GM12872 (cell line): ENCODE measurements around the gene PIGO.
A peak's percentile ranks its signal among the peaks of the same experiment; 100 is the strongest.

Source experiments
- TF ChIP-seq, protein P1 (sequence below): IDR thresholded peaks from 3 replicates; pipeline ENCODE4 v1.5.1; 2011; ENCODE audit warnings: low read depth, mild to moderate bottlenecking, low read length, moderate library complexity; ENCODE audit not compliant: insufficient read depth

PIGO gene

DNA sequence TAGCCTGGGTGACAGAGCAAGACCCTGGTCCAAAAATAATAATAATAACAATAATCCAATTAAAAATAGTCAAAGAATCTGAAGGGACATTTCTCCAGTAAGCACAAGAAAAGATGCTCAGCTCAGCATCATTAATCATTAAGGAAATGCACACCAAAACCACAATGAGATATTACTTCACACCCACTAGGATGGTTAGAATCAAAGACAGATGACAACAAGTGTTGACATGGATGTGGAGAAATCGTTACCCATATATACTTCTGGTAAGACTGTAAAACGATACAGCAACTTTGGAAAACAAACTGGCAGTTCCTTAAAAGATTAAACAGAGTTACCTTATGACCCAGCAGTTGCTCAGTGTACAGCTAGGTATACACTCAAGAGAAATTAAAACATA is 11.3 kb downstream of the PIGO start:
- TF ChIP-seq, protein P1, sequence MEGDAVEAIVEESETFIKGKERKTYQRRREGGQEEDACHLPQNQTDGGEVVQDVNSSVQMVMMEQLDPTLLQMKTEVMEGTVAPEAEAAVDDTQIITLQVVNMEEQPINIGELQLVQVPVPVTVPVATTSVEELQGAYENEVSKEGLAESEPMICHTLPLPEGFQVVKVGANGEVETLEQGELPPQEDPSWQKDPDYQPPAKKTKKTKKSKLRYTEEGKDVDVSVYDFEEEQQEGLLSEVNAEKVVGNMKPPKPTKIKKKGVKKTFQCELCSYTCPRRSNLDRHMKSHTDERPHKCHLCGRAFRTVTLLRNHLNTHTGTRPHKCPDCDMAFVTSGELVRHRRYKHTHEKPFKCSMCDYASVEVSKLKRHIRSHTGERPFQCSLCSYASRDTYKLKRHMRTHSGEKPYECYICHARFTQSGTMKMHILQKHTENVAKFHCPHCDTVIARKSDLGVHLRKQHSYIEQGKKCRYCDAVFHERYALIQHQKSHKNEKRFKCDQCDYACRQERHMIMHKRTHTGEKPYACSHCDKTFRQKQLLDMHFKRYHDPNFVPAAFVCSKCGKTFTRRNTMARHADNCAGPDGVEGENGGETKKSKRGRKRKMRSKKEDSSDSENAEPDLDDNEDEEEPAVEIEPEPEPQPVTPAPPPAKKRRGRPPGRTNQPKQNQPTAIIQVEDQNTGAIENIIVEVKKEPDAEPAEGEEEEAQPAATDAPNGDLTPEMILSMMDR: no peak

DNA sequence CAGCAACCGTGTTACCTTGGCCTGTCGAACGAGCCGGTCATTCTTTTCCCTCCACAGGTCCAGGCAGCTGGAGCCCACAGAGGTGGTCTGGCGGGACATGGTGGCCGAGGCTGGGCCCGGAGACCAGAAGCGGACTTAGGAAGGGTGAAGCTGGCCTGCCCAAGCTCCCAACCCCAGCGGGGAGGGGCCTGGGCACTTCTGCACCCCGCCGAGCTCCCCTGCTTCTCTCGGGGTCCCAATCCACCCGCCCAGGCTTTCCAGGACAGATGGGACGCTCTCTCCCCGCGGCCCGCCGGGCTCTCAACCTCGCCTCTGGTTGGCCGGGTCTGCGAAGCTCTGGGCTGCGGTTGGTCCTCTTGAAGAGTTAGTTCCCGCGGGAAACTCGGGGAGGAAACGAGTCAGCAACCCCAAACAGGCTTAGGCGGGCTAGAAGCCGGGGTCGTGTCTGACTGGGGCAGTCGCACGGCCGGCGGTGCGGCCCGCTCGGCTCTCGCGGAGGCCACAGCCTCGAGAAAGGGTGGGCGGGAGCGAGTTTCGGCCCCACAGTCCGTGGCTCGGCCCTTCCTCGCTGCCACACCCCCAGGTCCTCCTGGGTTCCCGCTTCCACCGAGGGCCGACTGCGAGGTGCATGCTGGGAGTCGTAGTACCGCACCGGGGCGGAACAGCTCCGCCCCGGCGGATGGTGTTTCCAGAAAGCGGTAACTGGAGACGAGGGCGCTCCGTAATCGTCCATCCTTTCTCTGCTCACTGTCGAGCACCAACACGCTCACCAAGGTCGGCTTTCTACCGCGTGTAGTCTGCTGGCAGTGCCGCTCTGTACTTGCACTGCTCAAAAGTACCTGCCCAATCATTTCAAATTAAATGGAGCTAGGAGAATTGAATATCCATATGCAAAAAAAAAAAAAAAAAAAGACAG is 16.7 kb downstream of the PIGO start, which contains the start of gene FANCG:
TSS of gene FANCG (minus strand) at position 517 of the 916 bp plus-strand sequence. CDS start at position 99, 418 bp downstream.
- TF ChIP-seq, protein P1: 0 out of 3 replicates have a peak, but pooled peaks have one; percentile 4

DNA sequence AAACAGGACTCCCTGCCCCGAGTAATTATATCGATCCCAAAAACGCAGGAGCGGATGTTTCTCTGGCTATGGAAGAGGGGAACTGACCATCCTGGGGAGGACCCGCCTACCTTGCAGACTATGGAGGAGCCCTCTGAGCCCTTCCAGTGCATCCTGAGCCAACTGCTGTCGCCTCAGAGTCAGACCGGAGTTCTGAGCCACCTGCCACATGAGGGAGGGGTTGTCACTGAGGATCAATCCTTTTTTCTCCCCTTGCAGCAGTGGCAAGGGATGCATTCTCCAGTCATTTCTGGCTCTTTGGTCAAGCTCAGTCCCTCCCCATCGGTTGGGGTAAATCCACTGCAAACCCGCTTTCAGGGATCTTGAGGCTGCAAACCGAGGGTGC is 17.4 kb downstream of the PIGO start:
- TF ChIP-seq, protein P1: no peak

DNA sequence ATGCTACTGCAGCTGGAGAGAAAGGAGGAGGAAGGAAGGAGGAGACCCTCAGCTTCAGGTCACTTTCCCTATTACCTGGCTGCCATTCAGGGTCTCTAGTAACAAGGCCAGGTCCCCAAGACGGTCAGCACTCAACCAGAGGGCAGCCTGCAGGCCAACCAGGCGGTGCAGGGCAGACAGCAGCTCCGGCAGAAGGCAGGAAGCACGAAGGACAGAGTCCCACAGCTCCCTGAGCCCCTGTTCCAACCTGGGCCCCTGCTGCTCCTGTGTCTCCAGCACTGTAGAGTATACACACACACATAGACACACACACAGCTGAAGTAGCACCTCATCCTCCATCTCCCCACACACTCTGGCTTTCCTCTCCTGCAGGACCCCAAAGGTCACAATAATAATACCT is 18.3 kb downstream of the PIGO start:
- TF ChIP-seq, protein P1: no peak

DNA sequence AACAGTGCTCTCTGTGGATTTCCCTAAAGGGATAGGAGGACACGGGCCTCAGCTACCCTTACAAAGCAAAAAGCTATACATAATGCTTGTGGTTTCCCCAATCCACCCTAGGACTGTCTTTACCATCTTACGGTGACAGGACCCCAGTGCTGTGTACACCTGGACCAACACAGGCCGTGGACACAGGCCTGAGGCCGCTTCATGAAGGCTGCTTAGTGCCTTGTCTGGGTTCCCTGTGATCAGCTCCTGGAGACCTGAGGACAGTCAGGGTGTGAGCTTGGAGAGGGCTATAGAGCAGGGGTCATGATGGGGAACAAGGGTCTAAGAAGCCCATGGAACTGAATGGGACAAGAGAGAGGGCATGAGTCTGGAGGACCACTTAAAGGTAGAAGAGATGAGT is 19.5 kb downstream of the PIGO start:
- TF ChIP-seq, protein P1: no peak

DNA sequence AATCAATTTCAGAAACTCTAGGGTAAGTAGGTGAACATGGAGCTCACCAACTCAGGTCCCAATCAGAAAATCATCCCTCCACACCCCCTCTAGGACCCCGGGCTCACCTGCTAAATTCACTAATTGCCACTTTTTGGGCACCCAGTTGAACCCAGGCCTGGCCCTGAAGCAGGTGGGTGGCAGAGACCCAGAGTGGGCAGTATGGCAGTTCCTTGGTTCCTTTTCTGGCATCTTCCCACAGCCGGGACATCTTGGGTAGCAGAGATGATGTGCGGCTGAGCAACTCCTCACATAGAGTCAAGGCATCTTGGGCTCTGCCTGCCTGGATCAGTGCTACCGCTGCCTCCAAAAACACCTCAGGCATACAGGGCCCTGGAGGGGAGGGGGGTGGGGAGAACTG is 21.0 kb downstream of the PIGO start:
- TF ChIP-seq, protein P1: no peak

DNA sequence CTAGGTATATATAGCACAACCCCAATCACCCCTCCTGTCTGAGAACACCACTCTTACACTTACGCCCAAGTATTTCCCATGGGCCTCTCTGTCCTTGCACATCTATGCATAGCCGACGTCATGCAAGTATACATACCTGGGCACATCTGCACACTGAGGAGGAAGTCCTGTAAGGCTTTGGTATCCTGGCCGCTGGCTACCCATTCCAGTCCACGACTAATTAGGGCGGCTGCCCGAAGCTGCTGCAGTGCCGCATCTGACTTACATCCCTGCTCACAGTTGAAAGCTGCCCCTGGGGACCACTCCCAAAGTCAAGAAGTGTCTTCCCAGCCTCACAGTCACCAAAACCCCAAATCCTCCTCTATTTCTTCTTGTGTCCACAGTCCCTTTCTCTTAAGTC is 21.6 kb downstream of the PIGO start:
- TF ChIP-seq, protein P1: no peak
